CD4-positive, alpha-beta T cell treated with Interleukin-6 at 100 ng/mL for 8 hours (primary cell): ENCODE measurements around the gene ABCC8.

ENCODE experiments used
- DNase-seq: peaks from one replicate; pipeline ENCODE4 v3.0.0-alpha.2; 2020; ENCODE audit warnings: mixed read lengths, low spot score

The ABCC8 gene

GRCh38 chr11:17351172-17351509, 125.5 kb downstream of the ABCC8 start:
- DNase-seq, result no peak

GRCh38 chr11:17350455-17351171, 126.0 kb downstream of the ABCC8 start:
- DNase-seq, result no peak

GRCh38 chr11:17347676-17348075, 129.0 kb downstream of the ABCC8 start:
- DNase-seq, result no peak

DNA sequence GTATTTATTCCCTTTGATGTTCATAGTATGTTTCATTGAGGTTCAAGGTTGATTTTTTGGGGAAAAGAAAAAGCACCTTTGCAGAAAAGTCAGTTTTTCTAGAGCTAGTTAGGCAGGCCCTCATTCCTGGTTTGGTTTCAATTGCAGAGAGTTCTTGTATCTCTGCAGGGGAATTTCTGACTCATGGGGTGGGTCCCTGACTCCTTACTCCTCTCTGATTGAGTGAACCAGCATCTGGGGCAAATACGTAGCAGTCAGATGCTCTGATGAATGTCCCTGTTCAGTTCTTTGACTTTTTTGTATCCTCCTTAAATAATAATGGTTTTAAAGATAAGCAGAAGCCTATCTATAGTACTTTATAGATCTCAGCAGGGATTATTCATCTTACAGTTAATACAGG, 132.7 kb downstream of the ABCC8 start:
- no peak for DNase-seq

- DNase-seq, result no peak
Measured at GRCh38 chr11:17343257-17343656, 133.4 kb downstream of the ABCC8 start.
